Dermis blood vessel endothelial cell (primary cell): Measurements from ENCODE around the gene ARSG. TPM values are rescaled to one million over a fixed set of nuclear protein-coding genes. Genes with fewer than 3 reads are reported as not detected.
"Not testable (repeated sequence)": the region's sequence is repeated elsewhere in the genome, so short reads cannot be mapped to it uniquely, and the experiment has no call there.

ENCODE experiments used
- DNase-seq: peaks from one replicate; pipeline ENCODE4 v3.0.0; 2010
- total RNA-seq: library from RNA; depleted of rRNA; stranded (reverse); fragments of >200 nt; gene quantifications from 2 replicates; pipeline ENCODE4 v1.2.3, GENCODE V29; 2014

ARSG gene
- total RNA-seq, 1 donor from 2014 or later, result 5.1 TPM

GRCh38 chr17:68306819-68307218 lies 15.5 kb downstream of the ARSG start:
- DNase-seq, result no peak

DNA sequence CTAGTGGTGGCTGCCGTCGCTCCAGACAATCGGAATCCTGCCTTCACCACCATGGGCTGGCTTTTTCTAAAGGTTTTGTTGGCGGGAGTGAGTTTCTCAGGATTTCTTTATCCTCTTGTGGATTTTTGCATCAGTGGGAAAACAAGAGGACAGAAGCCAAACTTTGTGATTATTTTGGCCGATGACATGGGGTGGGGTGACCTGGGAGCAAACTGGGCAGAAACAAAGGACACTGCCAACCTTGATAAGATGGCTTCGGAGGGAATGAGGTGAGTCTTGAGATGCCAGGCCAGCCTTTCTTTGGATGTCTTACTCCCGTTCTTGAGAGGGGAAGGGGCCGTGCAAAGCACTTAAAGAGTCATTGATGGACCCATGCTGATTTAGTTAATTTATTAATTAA lies 16.1 kb downstream of the ARSG start:
- DNase-seq, result no peak

GRCh38 chr17:68308486-68308885 lies 17.2 kb downstream of the ARSG start:
- not testable (repeated sequence) for DNase-seq

GRCh38 chr17:68309066-68309670 lies 17.9 kb downstream of the ARSG start:
- DNase-seq, result not testable (repeated sequence)

- no peak for DNase-seq
Observed at GRCh38 chr17:68310152-68310551, 18.9 kb downstream of the ARSG start.

DNA sequence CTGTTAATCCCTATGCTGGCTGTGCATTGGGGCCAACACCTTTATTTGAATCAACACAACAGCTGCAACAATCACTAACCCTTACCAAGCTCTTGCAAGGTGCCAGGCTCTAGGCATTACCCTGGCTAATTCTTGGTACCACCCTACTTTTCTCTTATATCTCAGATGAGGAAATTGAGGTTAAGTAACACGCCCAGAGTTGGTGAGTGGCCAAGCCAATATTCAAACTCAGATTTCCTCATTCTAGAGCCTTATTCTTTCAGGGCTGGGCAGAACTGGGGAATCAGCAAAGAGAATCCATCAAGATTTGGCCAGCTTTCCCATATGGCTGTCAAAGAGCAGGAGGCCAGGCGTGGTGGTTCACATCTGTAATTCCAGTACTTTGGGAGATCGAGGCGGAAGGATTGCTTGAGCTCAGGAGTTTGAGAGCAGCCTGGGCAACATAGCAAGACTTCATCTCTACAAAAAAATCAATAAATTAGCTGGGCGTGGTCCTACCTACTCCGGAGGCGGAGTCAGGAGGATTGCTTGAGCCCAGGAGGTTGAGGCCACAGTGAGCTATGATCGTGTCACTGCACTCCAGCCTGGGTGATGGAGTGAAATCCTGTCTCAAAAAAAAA lies 23.7 kb downstream of the ARSG start:
- no peak for DNase-seq

DNA sequence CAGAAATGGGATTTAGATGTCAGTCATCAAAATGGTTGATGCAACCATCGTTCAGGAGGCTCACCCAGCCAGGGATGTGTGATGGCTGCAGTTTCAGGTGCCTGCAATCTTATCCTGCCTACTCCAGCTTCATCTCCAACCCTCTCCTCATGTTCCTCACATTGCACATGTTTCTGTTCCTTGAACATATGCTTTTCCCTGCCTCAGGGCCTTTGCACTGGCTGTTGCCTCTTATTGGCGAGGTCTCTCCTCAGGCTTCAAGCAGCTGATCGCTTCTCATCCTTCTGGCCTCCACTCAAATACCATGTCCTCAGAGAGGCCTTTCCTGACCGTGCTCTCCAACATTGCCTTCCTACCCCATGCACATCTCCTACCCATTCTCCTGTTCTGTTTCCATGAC lies 24.6 kb downstream of the ARSG start:
- no peak for DNase-seq

DNA sequence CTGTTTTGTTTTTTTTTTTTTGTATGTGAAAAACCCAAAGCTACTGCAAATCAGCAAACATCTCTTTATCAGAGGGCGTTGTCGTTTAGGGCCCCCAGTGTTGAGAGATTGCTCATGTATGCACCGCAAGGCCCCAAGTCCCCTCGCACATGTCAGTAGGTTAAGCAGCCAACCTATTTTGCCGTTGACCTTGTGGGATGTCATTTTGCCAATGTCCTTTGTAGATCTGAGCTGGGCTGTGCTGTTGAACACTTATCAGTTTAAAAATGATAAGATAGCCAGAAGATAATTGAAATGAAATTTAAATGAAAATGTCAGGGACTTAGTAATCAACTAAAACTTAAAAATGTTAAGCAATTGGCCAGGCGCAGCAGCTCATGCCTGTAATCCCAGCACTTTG lies 26.2 kb downstream of the ARSG start:
- no peak for DNase-seq

DNA sequence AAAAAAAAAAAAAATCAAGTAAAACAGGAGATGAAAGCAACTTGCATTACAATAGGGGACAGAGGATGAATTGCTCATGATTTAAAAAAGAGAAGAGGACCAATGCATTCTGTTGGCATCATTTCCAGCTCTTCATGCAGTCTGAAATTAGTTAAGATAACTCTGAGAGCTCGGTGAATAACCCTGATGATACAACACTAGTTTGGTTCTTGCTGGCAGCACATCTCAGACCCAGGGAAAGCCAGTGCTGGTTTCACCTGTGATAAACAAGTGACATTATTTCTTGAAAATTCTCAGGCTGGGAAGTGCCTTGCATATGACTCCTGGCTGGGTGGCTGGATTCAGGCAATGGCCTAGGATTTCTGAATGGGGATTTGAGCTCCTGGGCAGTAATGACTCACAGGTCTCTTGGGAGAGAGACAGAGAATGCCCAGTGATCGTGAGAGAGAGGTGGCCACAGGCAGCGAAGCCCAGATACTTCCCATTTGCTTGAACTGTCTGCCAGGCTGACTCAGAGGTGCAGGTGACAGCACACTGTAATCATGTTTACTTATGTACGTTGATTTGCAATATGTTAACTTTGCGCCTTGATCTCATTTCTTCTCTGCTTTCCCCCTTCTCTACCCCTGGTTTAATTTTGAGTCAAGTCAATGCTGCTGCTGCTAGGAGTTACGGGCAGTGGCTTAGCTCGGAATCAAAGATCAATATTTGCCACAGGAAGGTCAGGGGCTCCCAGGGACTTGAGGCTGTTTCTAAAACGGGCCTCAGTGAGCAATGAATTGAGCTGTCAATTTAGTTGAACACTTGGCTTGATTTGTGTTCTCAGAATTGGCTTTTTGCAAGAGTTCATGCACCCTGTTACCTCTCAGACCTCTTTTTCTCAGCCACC lies 27.1 kb downstream of the ARSG start:
- DNase-seq, result peak; percentile 84

- DNase-seq, result no peak
Observed at GRCh38 chr17:68319410-68320162, 28.3 kb downstream of the ARSG start.

DNA sequence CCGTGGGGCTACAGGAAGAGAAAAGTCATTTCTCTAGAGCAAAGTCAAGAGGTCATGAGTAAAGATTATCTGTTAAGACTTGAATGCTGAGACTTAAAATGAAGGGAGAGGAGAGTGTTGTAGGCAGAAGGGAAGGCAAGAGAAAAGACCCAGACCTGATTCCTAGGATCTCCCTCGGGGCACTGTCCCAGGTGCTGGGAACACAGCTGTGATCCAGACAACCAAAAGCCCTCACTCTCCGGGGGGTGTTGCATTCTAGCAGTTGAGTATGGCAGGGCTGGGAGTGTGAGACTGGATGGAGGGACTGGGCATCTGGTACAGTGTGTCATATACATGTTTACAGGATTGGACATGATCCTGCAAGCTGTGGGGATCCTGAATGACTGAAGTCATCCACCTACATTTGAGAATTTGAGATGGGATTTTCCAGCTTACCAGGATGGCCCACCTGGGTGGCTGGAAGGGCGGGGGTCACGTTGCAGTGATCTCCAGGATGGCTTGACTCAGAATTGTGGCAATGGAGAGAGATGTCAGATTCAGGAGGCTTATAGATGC lies 29.1 kb downstream of the ARSG start:
- DNase-seq, result no peak

DNA sequence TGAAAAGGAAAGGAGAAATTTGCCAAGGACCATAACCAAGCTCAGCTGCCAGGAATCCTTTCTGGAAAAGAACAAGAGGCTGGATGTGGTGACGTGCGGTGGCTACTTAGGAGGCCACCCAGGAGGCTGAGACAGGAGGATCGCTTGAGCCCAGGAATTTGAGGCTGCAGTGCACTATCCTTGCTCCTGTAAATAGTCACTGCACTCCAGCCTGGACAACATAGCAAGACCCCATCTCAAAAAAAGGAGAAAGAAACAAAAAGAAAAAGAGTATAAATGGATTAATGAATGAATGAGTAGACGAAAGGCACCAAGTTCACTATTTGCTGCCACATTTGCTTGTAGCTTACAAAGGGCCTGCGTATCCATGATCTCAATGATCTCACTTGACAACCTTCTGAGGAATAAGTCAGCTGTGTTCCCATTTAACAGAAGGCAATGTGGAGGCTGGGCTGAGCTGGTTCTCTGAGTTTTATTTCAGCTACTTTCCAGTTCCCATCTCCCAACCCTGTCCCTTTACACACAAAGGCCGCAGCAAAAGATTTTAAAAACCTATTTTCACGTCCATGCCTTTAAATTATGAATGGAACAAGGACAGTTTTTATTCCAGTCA lies 29.8 kb downstream of the ARSG start:
- DNase-seq, result no peak

DNA sequence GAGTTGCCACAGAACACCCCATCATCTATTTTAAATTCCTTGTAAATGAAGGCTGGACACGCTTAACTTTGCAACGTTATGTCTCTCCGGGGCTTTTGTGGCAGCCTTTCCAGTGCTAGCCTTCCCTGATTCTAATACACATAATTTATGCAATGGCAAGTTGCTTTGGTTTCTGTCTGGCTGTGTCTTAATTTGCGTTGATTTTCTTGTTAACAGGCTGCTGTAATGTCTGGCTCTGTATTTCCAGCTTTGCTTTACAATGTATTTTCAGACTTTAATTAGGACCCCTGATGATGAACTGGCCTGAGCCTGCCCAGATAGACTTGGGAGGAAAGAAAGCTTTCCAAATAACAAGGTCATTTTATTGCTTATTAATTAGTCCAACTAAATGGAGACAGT lies 30.3 kb downstream of the ARSG start:
- DNase-seq, result no peak

- no peak for DNase-seq
Observed at GRCh38 chr17:68322630-68323029, 31.3 kb downstream of the ARSG start.

- DNase-seq, result peak; percentile 86
Observed at GRCh38 chr17:68324114-68324513, 32.8 kb downstream of the ARSG start.

DNA sequence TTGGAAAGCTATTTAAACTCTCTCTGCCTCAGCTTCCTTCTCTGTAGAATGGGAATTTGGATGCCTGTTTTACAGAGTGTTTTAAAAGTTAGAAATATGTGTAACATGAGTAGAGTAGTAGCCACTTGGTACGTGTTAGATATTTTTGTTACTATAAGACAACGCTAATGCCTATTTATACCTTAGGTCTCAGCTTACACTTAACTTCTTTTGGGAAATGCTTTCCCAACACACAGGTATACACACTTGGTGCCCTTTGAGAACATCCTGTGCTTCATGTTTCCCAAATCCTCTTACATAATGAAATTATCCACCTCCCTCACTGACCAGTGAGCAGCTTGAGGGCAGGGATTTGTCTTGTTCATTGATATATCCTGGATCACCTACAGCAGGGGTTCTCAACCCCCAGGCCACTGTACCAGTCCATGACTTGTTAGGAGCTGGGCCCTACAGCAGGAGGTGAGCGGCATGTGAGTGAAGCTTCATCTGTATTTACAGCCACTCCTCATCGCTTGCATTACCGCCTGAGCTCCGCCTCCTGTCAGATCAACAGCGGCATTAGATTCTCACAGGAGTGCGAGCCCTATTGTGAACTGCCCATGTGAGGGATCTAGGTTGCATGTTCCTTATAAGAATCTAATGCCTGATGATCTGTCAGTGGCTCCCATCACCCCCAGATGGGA lies 33.5 kb downstream of the ARSG start:
- no peak for DNase-seq

DNA sequence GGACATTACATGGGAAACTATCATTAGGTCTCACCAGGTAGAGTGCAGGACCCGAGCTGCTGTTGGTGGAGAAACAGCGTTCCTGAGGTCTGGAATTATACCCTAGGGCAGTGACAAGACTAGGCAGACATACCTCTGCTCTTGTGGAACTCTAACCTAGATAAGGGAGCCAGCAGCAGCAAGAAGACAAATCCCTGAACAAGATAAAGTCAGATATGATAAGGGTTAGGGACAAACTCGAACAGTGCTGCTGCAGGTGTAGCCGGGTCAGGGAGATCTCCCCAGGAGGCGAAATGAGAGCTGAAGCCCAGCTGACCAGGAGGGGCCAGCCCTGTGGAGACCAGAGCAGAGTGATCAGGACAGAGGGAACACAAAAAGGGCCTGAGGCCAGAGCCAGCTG lies 34.7 kb downstream of the ARSG start:
- no peak for DNase-seq

- no peak for DNase-seq
Observed at GRCh38 chr17:68326681-68327080, 35.4 kb downstream of the ARSG start.

DNA sequence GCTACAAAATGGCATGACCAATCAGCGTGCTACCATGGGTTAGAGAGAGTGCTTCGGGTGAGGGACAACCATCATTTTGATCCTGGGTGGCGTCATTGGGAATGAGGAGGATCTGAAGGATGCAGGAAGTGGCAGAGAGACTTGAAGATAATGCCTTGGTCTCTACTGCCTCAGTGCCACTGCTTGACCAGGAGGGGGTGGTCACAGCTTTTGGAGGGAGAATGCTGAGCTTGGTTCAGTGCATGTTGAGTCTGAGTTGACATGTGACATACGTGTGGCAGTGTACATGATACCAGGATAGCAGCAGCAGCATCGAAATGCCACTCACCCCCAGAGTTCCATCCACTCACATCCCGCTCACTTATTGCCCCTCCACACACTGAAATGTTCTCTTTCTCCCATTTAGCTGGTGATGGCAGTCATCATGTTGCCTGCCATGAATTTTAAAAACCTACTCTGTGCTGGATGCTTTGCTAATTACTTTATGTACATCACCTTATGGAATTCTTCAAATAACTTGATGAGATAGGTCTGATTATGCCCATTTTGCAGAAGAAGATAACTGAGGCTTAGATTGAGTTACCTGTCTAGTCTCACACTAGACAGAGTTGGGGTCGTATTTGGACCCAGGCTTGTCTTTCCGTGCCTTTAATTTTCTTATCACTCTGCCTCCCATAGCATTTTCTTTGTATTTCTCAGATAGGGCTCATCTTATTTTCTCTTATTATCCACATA lies 36.7 kb downstream of the ARSG start:
- no peak for DNase-seq

DNA sequence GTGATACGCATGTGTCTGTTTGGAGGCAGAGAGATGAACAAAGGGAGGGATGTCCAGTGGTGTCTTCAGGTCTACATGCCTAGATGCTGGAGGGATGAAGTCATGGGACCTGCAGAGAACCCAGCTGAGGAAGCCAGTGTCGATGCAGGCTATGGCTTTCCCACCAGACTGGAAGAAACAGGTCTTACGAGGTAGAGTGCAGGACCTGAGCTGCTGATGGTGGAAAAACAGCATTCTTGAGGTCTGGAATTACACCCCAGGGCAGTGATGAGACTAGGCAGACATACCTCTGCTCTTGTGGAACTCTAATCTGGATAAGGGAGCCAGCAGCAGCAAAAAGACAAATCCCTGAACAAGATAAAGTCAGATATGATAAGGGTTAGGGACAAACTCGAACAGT lies 37.4 kb downstream of the ARSG start:
- no peak for DNase-seq

DNA sequence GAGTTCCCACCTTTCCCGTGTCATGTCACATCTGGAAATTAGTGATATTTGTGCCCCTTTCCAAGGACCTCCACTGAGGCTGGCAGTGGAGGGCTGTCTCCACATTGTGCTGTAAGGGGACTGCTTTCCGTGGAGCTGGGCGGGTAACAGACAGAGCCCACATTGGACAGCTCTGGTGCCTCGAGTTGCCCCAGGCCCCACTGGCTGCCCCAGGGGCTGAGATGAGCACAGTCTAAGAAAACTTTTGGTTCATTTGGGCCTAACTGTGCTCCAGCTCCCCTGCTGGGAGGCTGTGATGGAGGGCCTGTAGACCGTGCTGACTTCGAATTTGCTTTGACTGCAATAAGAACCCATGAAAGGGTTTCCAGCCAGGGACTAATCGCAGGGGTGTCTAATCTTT lies 38.0 kb downstream of the ARSG start:
- no peak for DNase-seq
